Activated CD4-positive, CD25-positive, alpha-beta regulatory T cell treated with anti-CD3 and anti-CD28 coated beads, Interleukin-2, amount 50 U/mL, for 16 hours (primary cell): ENCODE data around the gene ACAN.

ENCODE experiments used
- DNase-seq: peaks from one replicate; pipeline ENCODE4 v3.0.0-alpha.2; 2020; ENCODE audit warnings: low read depth, low spot score

Gene ACAN

DNA sequence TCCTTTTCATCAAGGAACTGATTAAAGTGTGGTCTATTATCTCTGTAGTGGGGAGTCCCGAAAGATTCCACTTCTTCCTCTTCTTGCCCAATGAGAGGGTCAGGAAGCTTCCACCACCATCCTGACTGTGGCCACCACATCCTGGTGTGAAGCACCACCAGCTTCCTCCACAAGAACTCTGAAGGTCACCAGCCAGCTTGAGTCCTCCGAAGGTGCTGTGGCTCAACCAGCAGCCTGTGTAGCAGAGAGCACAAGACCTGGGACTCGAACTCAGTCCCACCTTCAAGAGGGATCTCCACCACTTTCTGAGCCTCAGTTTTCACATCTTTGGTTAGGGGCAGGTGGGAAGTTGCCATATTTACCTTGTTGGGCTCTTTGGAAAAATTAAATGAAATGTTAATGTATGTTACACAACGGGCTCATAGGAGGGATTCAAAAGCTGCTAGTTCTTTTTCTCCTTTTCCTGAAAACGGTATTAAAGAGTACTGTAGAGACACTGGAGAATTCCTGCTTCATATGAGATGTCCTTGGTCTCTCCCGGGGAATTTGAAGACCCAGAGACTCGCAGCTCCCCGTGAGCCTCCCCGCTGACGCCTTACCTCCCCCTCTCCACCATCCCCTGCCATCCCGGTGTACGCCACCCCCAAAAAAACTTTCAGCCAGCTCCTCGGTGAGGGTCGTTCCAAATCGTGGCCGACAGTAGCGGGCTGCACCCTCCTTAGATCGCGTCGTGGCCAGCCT is 816 bp upstream of the ACAN start:
- no peak for DNase-seq

DNA sequence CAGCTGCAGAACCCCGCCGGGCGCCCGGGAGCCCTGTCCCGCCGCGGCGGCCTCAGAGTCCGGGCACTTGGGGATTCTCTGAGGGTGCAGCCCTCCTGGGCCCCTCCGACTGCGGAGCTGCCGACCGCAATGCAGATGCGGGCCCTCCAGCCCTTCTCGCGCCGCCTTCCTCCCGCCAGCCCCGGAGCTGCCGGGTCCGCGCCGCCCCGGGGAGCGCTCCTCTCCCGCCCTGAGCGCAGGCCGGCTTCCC is 320 bp upstream of the ACAN start:
- no peak for DNase-seq

DNA sequence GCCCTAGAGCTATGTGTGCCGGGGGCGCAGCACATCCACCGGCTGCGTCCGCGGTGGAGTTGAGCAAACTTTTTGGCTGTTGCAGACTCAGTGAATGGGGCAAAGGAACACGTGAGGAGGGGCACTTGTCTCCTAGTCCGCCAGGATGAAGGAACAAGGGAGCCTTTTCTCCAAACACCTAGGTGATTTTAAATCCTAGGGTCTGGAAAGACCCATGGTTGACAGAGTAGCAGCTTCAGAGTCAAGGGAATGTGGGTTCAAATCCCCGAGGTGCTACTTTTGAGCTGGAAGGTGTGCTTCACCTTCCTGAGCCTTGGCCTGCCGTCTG is 648 bp downstream of the ACAN start:
- no peak for DNase-seq

DNA sequence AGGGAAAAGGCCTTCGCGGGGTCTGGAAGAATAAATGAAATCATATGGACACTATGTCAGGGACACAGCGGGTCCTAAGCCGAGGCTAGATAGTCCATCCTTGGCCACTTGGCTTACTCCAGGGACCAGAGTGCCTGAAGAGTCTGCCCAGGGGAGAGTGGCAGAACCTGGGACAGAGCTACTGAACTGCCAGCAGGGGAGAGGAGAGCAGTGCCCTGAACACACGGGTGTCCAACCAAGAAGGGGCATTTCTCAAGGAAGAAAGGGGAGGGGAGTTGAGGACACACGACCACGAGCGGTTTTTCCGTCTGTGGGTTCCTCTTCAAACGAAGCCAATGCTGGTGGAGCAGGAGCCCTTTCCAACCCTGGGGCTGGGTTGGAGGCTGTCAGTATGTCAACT is 1.0 kb downstream of the ACAN start:
- DNase-seq, result no peak

DNA sequence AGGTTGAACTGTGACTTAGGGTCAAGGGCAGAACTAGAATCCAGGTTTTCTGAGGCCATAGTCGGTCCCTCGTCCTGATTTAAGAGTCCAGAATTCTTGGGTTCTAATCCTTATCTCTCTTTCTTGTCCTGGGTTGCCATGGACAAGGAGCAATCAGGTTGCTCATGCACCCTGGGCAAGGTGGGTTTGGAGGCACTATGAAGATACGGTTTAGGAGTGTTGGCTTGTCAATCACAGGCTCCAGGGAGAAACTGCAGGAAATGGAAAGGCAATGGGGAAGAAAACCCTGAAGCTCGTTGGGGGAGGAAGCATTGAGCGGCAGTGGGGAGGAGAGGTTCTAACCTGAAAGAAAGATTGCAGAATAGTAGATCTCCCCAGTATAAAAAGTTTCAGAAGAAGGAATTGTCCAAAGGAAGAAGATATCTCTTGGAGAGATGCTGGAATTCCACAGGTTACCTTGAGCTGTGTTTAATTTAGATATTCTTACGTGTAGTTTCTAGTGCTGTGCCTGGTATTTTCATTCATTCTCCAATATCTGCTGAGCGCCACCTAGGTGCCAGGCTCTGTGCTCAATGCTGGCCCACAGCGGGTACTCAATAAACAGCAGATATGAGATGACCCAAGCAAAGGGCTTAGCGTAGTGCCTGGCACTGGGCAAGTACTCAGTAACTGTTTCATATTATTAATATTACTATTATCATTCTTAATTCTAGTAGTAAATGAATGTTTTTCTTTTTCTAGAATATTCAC is 2.0 kb downstream of the ACAN start:
- DNase-seq, result no peak

DNA sequence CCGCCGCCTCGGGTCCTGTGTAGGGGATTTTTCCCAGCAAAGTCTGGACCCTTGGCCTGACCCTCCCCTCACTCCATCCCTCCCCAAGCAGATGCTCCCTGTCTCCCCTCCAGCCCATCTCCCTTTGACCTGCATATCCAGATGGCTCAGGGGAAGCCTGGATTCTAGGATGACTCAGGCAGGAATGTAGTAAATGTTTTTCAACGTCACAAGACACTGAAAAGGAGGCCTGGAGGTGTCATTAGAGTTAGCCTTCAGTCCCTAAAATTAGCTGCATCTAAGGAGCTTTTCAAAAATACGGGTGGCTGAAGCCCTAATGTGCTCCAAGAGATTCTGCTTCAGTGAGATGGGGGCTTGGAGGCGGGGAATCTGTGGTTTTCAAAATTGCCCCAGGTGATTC is 7.2 kb downstream of the ACAN start:
- DNase-seq, result no peak

DNA sequence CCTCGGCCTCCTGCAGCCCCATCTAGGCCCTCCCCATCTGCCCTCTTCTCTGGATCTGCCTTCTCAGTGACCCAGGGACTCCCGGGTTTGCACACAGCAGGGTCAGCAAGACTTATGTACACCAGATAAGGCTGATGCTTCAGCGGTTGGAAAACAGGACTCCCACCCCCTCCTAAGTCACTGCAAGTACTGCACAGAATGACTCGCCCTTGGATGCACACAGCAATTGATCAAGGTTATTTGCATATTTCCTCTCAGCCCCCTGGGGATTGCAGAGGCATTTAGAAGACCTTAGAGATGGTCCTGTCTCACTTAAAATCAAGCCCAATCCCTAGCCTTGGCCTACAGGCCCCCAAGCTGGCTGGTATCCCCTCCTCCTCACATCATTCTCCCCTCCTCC is 8.9 kb downstream of the ACAN start:
- no peak for DNase-seq

DNA sequence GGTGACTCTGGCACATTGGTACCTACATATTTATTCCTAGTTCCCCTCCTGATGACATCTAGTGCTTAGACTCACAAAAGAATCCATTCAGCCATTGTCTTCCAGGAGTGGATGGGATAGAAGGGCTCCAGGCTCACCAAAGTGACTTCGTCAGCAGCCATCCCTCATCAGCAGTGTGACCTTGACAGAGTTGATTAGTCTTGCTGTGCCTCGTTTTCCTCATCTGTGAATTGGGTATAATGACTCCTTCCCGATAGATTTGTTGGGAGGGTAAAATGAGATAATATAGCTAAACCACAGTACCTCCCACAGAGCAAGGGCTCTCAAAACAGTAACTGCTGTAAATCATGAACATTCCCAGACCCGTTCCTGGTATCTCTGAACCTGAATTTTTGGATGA is 10.7 kb downstream of the ACAN start:
- no peak for DNase-seq

DNA sequence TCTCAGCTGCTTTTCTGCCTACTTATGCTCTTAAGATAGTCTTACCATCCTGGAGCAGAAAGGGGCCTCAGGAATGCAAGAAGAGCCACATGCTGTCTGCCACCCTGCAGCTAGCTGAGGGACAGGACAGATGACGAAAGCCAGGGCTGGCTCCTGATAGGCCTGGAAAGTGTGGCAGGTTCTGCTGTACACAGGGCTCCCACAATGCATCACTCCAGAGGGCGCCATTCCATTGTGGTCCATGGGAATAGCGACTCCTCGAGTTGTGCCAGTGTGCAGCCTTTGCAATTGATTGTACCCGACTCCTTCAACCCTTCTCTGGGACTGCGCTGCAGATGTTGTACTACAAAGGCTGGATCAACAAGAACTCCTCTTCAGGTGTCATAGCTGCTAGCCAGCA is 11.2 kb downstream of the ACAN start:
- no peak for DNase-seq

DNA sequence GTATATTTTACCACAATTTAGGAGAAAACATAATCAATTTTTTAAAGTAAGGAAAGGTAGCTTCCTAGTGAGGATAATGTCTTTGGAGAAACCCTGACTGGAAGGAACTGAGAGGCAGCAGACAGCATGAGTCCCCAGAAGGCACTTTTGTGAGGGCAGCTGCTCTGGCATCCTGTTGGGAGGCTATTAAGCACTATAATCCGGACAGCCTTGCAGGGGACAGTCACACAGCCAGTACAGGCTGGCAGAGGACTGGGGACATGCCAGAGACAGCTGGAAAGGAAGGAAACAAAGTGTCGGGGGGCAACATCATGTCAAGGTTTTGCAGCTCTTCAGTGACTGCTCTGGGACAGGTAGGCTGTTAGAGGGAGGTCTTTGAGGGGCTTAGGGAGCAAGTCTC is 15.7 kb downstream of the ACAN start:
- DNase-seq, result no peak

DNA sequence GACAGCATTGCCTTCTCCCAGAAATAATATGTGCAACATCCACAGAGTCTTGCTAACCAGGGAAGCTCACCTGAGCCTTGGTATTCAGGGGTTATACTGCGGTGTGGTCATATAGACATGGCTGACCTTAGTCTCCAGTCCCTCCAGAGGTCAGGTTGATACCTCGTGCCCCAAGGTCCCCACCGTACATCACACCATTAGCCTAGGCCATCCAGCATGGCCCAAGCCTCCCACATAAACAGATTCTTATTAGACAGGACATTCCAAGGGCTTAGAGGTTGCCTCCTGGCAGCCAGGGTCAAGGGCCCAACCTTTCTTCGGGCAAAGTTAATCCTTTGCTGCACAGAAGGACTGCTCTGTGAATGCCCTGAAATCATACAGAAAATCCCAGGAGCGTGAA is 18.8 kb downstream of the ACAN start:
- DNase-seq, result no peak

DNA sequence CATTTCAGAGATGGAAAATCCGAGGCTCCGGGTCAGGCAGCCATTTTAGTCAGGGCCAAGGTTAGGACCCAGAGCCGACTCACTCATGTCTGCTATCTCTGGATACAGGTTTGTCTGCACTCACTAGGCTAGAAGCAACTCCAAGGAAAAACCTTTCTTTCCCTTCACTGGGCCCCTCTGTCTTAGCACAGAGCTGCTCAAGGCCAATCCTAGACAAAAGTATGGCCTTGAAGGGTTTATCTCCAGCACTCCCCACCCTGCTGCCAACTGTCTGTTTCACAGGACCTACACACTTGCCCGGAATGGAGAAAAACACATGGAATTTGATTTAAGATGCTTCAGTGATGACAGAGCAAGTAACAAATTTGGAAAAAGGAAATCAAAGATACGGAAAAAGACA is 25.6 kb downstream of the ACAN start:
- no peak for DNase-seq

DNA sequence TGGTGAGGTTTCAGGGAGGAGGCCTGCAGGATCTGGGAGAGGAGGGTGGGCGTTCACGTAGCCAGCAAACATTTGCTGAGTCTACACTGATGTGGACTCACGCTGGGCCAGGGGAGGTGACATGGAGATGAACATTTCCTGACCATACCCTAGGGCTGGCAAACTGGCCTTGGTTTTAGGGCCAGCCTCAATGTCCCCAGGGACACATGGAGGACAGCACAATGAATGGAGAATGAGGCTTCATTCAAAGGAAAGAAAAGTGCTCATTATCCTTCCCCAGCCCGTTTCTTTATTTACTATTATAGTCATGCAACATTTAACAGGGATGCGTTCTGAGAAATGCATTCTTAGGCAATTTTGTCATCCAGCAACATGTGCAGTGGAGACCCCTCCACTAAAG is 26.8 kb downstream of the ACAN start:
- no peak for DNase-seq

DNA sequence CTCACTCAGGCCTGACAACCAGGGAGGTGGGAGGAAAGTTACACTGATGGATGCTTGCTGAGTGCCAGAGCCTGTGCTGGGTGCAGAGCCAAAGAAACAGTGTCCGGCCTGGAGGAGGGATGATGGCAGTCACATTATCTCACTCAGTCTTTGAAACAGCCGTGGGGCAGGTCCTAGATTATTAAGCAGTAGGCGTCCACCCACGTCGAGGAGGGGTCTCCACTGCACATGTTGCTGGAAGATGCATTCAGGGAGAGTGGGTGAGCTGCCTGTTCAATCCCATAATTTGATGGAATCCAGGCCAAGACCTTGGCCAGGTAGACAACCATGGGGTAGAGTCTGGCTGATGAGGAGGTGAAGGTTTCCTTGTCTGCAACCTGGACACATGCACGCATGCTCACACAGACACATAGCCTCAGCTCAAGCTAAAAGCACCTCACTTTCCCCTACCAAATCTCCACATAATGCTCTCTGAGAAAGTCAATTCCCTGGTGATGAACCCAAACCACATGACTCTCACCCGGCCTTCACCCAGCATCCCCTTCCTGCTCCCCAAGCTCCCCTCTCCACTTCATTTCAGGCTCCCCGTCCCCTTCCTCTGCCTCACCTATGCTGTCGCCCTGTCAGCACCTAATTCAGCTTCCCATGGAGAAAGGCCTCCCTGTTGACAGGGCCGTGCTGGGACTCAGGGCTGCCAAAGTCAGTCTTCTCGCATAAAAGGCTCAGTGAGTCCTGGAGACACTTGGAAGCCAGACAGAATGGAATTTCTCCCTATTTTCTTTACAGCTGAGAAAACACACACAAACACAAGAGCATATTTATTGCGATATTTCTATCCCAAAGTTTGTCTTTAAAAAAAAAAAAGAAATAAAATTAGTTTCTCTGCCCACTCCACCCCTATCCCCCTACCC is 29.8 kb downstream of the ACAN start:
- DNase-seq, result no peak

DNA sequence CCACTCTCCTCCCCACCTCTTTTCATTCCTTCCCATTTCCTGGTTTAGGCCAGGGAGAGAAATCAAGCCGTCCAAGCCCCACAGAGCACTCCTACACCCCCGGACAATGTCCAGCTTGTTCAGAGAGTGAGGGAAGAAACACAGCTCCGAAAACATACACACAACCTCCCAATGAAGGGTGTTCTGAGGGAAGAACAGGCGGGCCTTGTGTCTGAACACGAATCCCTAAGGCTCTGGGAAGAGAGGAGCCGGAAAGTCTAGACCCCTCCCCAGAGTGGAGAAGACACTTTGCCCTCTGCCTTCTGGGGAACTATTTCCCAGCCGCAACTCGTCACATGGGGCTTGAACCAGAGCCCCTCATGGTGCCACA is 30.5 kb downstream of the ACAN start:
- DNase-seq, result no peak

DNA sequence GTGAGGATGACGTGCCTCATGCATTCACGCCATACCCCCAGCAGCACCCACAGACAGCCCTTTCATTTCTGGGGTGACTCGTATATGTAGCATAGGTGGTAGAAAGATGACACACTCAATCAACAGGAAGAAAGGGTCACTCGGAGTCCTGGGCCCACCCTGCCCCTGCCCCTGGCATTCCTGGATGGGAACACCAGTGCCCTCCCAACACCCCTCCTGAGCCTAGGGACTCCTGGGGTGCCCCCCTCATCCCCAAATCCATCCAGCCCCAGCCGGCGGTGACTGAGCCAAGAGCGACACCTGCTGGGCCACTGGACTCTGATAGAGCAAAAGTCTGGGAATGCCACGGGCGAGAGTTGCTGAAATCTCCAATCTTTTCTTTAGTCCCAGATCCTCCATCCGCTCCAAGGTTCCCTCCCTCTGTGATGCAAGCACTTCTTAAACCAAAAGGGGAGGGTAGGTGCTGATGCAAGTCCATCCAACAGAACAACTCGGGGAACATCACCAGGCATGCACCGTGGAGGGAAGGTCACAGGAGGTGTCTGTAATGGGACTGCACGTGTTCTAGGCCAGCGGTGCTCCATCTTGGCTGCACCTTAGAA is 31.1 kb downstream of the ACAN start:
- DNase-seq, result no peak

DNA sequence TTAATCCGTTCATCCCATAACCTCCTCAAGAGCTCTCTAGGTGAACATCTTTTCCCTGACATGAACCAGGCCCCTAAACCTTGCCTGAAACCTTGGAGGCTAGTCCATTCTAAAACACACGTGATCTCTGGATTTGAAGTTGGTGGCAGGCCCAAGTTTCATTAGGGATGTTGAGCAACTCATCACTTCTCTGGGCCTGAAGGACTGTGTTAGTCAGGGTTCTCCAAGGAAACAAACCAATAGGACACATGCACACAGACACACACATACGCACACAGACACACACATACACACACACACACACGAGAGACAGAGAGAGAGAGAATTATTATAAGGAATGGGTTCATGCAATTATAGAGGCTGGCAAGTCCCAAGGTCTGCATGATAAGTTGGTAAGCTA is 31.9 kb downstream of the ACAN start:
- no peak for DNase-seq

DNA sequence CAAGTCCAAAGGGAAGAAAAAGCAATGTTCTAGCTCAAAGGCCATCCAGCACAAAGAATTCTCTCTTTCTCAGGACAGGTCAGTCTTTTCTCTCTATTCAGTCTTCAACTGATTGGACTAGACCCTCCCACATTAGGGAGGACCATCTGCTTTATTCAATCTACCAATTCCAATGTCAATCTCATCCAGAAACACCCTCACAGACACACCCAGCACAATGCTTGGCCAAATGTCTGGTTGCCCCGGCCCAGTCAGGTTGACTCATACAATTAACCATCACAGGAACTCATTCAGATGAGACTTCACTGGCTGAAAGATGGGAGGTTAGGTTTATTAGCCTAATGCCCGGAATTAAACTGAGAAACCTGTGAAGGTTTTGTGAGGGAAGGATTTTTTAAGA is 32.4 kb downstream of the ACAN start:
- no peak for DNase-seq

DNA sequence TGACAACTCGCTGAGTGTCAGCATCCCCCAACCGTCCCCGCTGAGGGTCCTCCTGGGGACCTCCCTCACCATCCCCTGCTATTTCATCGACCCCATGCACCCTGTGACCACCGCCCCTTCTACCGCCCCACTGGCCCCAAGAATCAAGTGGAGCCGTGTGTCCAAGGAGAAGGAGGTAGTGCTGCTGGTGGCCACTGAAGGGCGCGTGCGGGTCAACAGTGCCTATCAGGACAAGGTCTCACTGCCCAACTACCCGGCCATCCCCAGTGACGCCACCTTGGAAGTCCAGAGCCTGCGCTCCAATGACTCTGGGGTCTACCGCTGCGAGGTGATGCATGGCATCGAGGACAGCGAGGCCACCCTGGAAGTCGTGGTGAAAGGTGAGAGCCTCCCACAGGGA is 35.4 kb downstream of the ACAN start:
- no peak for DNase-seq

DNA sequence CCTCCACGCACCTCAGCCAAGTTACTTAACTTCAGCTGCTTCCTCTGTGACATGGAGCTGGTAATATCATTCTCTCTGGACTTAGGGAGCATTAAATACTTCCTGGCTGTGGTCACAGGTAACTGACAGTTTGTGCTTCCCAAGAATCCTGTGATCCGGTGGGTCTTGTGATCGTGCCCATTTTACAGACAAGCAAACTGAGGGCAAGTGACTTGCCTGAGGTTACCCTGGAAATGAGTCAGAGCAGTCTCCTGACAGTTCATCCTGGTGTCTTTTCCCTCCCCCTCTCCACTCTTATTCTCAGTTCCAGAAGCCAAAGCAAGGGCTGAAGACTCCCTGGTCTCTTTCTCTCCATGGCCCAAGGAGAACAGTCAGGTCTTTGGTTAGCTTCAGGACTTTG is 35.9 kb downstream of the ACAN start:
- DNase-seq, result no peak

DNA sequence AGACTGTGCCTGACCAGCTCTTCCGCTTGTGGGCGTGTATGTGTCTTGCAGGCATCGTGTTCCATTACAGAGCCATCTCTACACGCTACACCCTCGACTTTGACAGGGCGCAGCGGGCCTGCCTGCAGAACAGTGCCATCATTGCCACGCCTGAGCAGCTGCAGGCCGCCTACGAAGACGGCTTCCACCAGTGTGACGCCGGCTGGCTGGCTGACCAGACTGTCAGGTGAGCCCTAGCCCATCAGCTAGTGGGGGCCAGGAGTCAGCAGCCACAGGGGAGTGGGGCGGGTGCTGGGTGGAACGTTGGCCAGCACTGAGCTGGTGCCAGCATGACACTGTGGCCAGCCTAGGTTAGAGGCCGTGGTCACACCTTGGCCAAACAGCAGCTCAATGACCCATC is 36.7 kb downstream of the ACAN start:
- DNase-seq, result no peak

DNA sequence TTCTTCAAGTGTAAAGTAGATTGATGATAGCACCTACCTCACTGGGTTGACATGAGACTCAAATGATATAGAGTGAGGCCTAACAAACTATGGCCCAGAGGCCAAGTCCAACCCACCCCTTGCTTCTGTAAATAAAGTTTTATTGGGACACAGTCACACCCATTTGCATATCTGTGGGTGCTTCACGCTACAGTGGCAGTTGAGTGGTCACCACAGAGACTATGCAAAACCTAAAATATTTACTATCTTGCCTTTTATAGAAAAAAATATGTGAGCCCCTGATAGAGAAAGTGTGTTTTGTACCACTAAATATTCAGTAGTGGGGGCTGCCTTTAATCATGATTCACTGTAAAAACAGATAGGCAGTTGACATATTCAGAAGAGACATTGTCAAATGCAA is 38.0 kb downstream of the ACAN start:
- no peak for DNase-seq

DNA sequence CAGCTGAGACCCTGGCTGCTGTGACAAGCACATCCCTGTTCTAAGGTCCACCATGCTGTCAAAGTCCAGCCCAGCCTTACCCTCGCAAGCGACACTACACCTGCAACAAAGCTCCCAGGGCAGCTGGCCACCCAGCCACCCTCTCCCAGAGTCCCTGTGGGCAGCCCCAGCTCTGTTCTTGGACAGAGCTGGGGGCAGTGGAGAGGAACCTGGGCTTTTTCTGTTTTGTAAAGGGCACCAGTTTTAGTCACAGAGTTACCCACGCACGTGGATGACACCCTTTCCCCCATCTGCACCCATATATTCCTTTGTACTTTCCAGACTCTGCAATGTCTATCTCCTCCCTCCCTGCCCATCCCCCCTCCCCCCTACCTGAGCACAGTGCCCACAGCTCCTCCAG is 38.9 kb downstream of the ACAN start:
- DNase-seq, result no peak
